ENCODE results near the gene DENND2C. TPM values are rescaled to one million over a fixed set of nuclear protein-coding genes. Genes with fewer than 3 reads are reported as not detected.

Gene DENND2C
- total and polyA plus RNA-seq, 2 of the 13 experiments (the other 11 are each of a cell fraction or from before 2014, with no cell fraction given) = 0.08 to 0.33 TPM

GRCh38 chr1:114670083-114671010 lies 498 bp upstream of the DENND2C start (continued):
- TF ChIP-seq ZNF589 (CRISPR knock-in tag; conservative IDR thresholded peaks at IDR 0.05) (no peak), POLR2A (IDR thresholded peaks at IDR 0.05; ENCODE audit: insufficient read depth in 1 of 2, low read depth in 2 of 2, low read length in 2 of 2) (peak in 1 of 2 experiments; percentile 34; a peak in 1 of 4 replicates), HDAC1 (CRISPR knock-in tag; IDR thresholded peaks at IDR 0.05) (no peak), KLF16 (CRISPR knock-in tag; IDR thresholded peaks at IDR 0.05) (no peak), DMAP1 (CRISPR knock-in tag; IDR thresholded peaks at IDR 0.05) (peak; percentile 36; the same call in 1 of the 2 replicates), ZSCAN5A (CRISPR knock-in tag; IDR thresholded peaks at IDR 0.05; ENCODE audit: borderline replicate concordance) (no peak), ARID5B (CRISPR knock-in tag; IDR thresholded peaks at IDR 0.05) (no peak), SALL2 (CRISPR knock-in tag; IDR thresholded peaks at IDR 0.05) (peak; percentile 75; the same call in 1 of the 2 replicates), ZBTB20 (CRISPR knock-in tag; IDR thresholded peaks at IDR 0.05; ENCODE audit: borderline replicate concordance, low read depth) (no peak), ZNF441 (CRISPR knock-in tag; IDR thresholded peaks at IDR 0.05; ENCODE audit: borderline replicate concordance) (no peak), ARID4A (CRISPR knock-in tag; IDR thresholded peaks at IDR 0.05; ENCODE audit: borderline replicate concordance) (peak; percentile 45; the same call in 1 of the 2 replicates), ZSCAN30 (CRISPR knock-in tag; IDR thresholded peaks at IDR 0.05) (no peak), ZNF205 (CRISPR knock-in tag; IDR thresholded peaks at IDR 0.05) (no peak), SRSF4 (IDR thresholded peaks at IDR 0.05; ENCODE audit: low read depth, low read length, poor library complexity, severe bottlenecking) (no peak), PCBP1 (IDR thresholded peaks at IDR 0.05; ENCODE audit: borderline replicate concordance, low read depth, low read length) (no peak), TAF1 (CRISPR knock-in tag; IDR thresholded peaks at IDR 0.05) (peak; percentile 70), ZNF672 (CRISPR knock-in tag; IDR thresholded peaks at IDR 0.05) (0 out of 2 replicates have a peak, but pooled peaks have one; percentile 22)
- TF ChIP-seq, protein P1, sequence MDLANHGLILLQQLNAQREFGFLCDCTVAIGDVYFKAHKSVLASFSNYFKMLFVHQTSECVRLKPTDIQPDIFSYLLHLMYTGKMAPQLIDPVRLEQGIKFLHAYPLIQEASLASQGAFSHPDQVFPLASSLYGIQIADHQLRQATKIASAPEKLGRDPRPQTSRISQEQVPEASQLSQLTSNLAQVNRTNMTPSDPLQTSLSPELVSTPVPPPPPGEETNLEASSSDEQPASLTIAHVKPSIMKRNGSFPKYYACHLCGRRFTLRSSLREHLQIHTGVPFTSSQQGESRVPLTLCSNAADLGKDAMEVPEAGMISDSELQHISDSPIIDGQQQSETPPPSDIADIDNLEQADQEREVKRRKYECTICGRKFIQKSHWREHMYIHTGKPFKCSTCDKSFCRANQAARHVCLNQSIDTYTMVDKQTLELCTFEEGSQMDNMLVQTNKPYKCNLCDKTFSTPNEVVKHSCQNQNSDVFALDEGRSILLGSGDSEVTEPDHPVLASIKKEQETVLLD (CRISPR knock-in tag; IDR thresholded peaks at IDR 0.05; ENCODE audit: low read depth) = no peak
